Measurements from ENCODE around the gene SATL1.
"Not testable (repeated sequence)": the region's sequence is repeated elsewhere in the genome, so short reads cannot be mapped to it uniquely, and the experiment has no call there.

SATL1 gene

GRCh38 chrX:85108165-85108564 lies 135.4 kb downstream of the SATL1 start:
- no peak for DNase-seq (ENCODE audit: low read depth, low spot score)

GRCh38 chrX:85107407-85107806 lies 136.2 kb downstream of the SATL1 start:
- no peak for DNase-seq (ENCODE audit: low read depth, low spot score)

GRCh38 chrX:85089321-85089840 lies 154.2 kb downstream of the SATL1 start:
- no peak for DNase-seq (ENCODE audit: low read depth, low spot score)

- no peak for DNase-seq (ENCODE audit: low read depth, low spot score)
Measured at GRCh38 chrX:85084770-85085393, 158.7 kb downstream of the SATL1 start.

GRCh38 chrX:85077247-85077646 lies 166.3 kb downstream of the SATL1 start:
- not testable (repeated sequence) for DNase-seq (ENCODE audit: low read depth, low spot score)

GRCh38 chrX:85065512-85066198 lies 177.9 kb downstream of the SATL1 start:
- DNase-seq (ENCODE audit: low read depth, low spot score), result no peak

- DNase-seq (ENCODE audit: low read depth, low spot score), result no peak
Measured at GRCh38 chrX:85052636-85053343, 190.8 kb downstream of the SATL1 start.

GRCh38 chrX:85052205-85052604 lies 191.4 kb downstream of the SATL1 start:
- DNase-seq (ENCODE audit: low read depth, low spot score), result no peak

- DNase-seq (ENCODE audit: low read depth, low spot score), result no peak
Measured at GRCh38 chrX:85051627-85052026, 192.0 kb downstream of the SATL1 start.

All from ELF-1 (cell line).